ENCODE data around the gene TRAF3IP1. TPM values are rescaled to one million over a fixed set of nuclear protein-coding genes. Genes with fewer than 3 reads are reported as not detected.

The TRAF3IP1 gene
- total RNA-seq, 1 donor from 2014 or later, result 20.8 TPM

GRCh38 chr2:238302751-238303150 is 17.6 kb upstream of the TRAF3IP1 start:
- Histone ChIP-seq H3K4me1 (peaks cover 4% of the 10 kb centered on the region), H3K27ac (no peak overlapping the region), H3K4me3 (no peak overlapping the region), H3K36me3 (no peaks in the 10 kb centered on the region), H3K9me3 (no peaks in the 10 kb centered on the region), H3K27me3 (no peaks in the 10 kb centered on the region)
- intact Hi-C loops (cut with DNase I), result no loop called here
- ATAC-seq, result no peak
- TF ChIP-seq CTCF (IDR thresholded peaks at IDR 0.05), result no peak
- DNase-seq, result no peak

GRCh38 chr2:238304116-238304515 is 16.2 kb upstream of the TRAF3IP1 start:
- no peaks in the 10 kb centered on the region for H3K36me3 ChIP-seq
- no peak overlapping the region for H3K27ac ChIP-seq
- H3K4me3 ChIP-seq, result no peak overlapping the region
- no peaks in the 10 kb centered on the region for H3K27me3 ChIP-seq
- no peak for TF ChIP-seq CTCF (IDR thresholded peaks at IDR 0.05)
- H3K4me1 ChIP-seq, result peaks cover 4% of the 10 kb centered on the region
- ATAC-seq (no peak), DNase-seq (peak; percentile 47)
- no peaks in the 10 kb centered on the region for H3K9me3 ChIP-seq
- intact Hi-C loops (cut with DNase I), result no loop called here

- Histone ChIP-seq H3K4me3 (no peak overlapping the region), H3K4me1 (no peaks in the 10 kb centered on the region), H3K27ac (no peak overlapping the region), H3K9me3 (no peaks in the 10 kb centered on the region), H3K27me3 (no peaks in the 10 kb centered on the region), H3K36me3 (no peaks in the 10 kb centered on the region)
- DNase-seq (peak; percentile 46), ATAC-seq (no peak)
- TF ChIP-seq CTCF (IDR thresholded peaks at IDR 0.05), result peak; percentile 12
- intact Hi-C loops (cut with DNase I), result no loop called here
Measured at GRCh38 chr2:238305092-238305862, 15.0 kb upstream of the TRAF3IP1 start.

- no peak overlapping the region for H3K27ac ChIP-seq
Measured at GRCh38 chr2:238305965-238306671, 14.2 kb upstream of the TRAF3IP1 start.

GRCh38 chr2:238306672-238306998 is 13.7 kb upstream of the TRAF3IP1 start:
- Histone ChIP-seq H3K9me3 (no peaks in the 10 kb centered on the region), H3K27me3 (no peaks in the 10 kb centered on the region), H3K36me3 (no peaks in the 10 kb centered on the region), H3K4me1 (no peaks in the 10 kb centered on the region), H3K27ac (no peak overlapping the region), H3K4me3 (no peak overlapping the region)
- ATAC-seq (no peak), DNase-seq (peak; percentile 25)
- TF ChIP-seq CTCF (IDR thresholded peaks at IDR 0.05), result no peak
- intact Hi-C loops (cut with DNase I), result no loop called here

More at GRCh38 chr2:238305965-238306671, 14.2 kb upstream of the TRAF3IP1 start:
- Histone ChIP-seq H3K9me3 (no peaks in the 10 kb centered on the region), H3K36me3 (no peaks in the 10 kb centered on the region), H3K27me3 (no peaks in the 10 kb centered on the region), H3K4me1 (no peaks in the 10 kb centered on the region), H3K4me3 (no peak overlapping the region)
- DNase-seq (peak; percentile 31), ATAC-seq (no peak)
- no peak for TF ChIP-seq CTCF (IDR thresholded peaks at IDR 0.05)
- intact Hi-C loops (cut with DNase I), result no loop called here

Data from upper lobe of right lung (tissue), 1 donor.